ENCODE measurements around the gene STK10. TPM values are rescaled to one million over a fixed set of nuclear protein-coding genes. Genes with fewer than 3 reads are reported as not detected.
"Not testable (repeated sequence)": the region's sequence is repeated elsewhere in the genome, so short reads cannot be mapped to it uniquely, and the experiment has no call there.

STK10 gene
- total RNA-seq, 2 experiments from 2014 or later, result 98.2 to 104 TPM

GRCh38 chr5:172044631-172045314 lies 143.3 kb downstream of the STK10 start:
- Mint-ChIP-seq H3K27me3 (no peaks in the 10 kb centered on the region), H3K36me3 (peaks cover 27% of the 10 kb centered on the region), H3K27ac (no peak overlapping the region), H3K4me3 (no peak overlapping the region), H3K4me1 (ENCODE audit: low read depth) (peaks cover 27% of the 10 kb centered on the region), H3K9me3 (no peaks in the 10 kb centered on the region)
- CTCF ChIA-PET, result interaction anchor here (1.2 kb wide), 1 partner anchor 15 kb away, joined by 3 read pairs; no protein-coding TSS in a partner anchor
- intact Hi-C loops (cut with micrococcal nuclease), result loop anchor here (10.0 kb wide), 1 partner anchor 630 kb away; the partner anchor contains the start of gene FGF18
- POLR2A ChIA-PET, result no interaction called here
- no peak for DNase-seq

- no peak overlapping the region for H3K4me3 Mint-ChIP-seq
- ChIA-PET CTCF (interaction anchor here (5.2 kb wide), 1 partner anchor 132 kb away, joined by 99 read pairs; no protein-coding TSS in a partner anchor), POLR2A (no interaction called here)
- H3K27me3 Mint-ChIP-seq, result no peaks in the 10 kb centered on the region
- H3K36me3 Mint-ChIP-seq, result peaks cover 20% of the 10 kb centered on the region
- H3K27ac Mint-ChIP-seq, result no peak overlapping the region
- DNase-seq, result no peak
- H3K9me3 Mint-ChIP-seq, result no peaks in the 10 kb centered on the region
- H3K4me1 Mint-ChIP-seq (ENCODE audit: low read depth), result peaks cover 23% of the 10 kb centered on the region
- intact Hi-C loops (cut with micrococcal nuclease), result loop anchor here (10.0 kb wide), 1 partner anchor 629 kb away; the partner anchor contains the start of gene FGF18
Measured at GRCh38 chr5:172043865-172044264, 144.2 kb downstream of the STK10 start.

GRCh38 chr5:172042183-172042582 lies 145.8 kb downstream of the STK10 start:
- Mint-ChIP-seq H3K36me3 (peaks cover 12% of the 10 kb centered on the region), H3K9me3 (no peaks in the 10 kb centered on the region), H3K27ac (no peak overlapping the region), H3K4me1 (ENCODE audit: low read depth) (peaks cover 11% of the 10 kb centered on the region), H3K27me3 (no peaks in the 10 kb centered on the region), H3K4me3 (no peak overlapping the region)
- POLR2A ChIA-PET, result no interaction called here
- intact Hi-C loops (cut with micrococcal nuclease), result loop anchor here (10.0 kb wide), 1 partner anchor 627 kb away; the partner anchor contains the start of gene FGF18
- no peak for DNase-seq
- CTCF ChIA-PET, result interaction anchor here (0.8 to 5.2 kb wide), 3 partner anchors 12 to 134 kb away, joined by 3 to 99 read pairs (median 3); no protein-coding TSS in a partner anchor

GRCh38 chr5:172038167-172038566 lies 149.9 kb downstream of the STK10 start:
- intact Hi-C loops (cut with micrococcal nuclease), result no loop called here
- Mint-ChIP-seq H3K27me3 (no peaks in the 10 kb centered on the region), H3K27ac (no peak overlapping the region), H3K36me3 (no peaks in the 10 kb centered on the region), H3K4me1 (ENCODE audit: low read depth) (peaks cover 15% of the 10 kb centered on the region), H3K9me3 (no peaks in the 10 kb centered on the region), H3K4me3 (no peak overlapping the region)
- no peak for DNase-seq
- POLR2A ChIA-PET, result no interaction called here
- CTCF ChIA-PET, result interaction anchor here (4.6 kb wide), 1 partner anchor 126 kb away, joined by 26 read pairs; no protein-coding TSS in a partner anchor

- H3K27ac Mint-ChIP-seq, result no peak overlapping the region
- H3K4me1 Mint-ChIP-seq (ENCODE audit: low read depth), result peaks cover 12% of the 10 kb centered on the region
- no peak overlapping the region for H3K4me3 Mint-ChIP-seq
- peaks cover 14% of the 10 kb centered on the region for H3K9me3 Mint-ChIP-seq
- POLR2A ChIA-PET, result no interaction called here
- peak; percentile 27 for DNase-seq
- CTCF ChIA-PET, result interaction anchor here (4.6 kb wide), 1 partner anchor 123 kb away, joined by 26 read pairs; no protein-coding TSS in a partner anchor
- no peaks in the 10 kb centered on the region for H3K27me3 Mint-ChIP-seq
- H3K36me3 Mint-ChIP-seq, result peaks cover 10% of the 10 kb centered on the region
- intact Hi-C loops (cut with micrococcal nuclease), result no loop called here
Measured at GRCh38 chr5:172035049-172035448, 153.0 kb downstream of the STK10 start.

GRCh38 chr5:172031894-172032461 lies 156.0 kb downstream of the STK10 start:
- Mint-ChIP-seq H3K4me1 (ENCODE audit: low read depth) (peaks cover 10% of the 10 kb centered on the region), H3K27me3 (no peaks in the 10 kb centered on the region), H3K27ac (no peak overlapping the region), H3K4me3 (no peak overlapping the region), H3K36me3 (peaks cover 10% of the 10 kb centered on the region), H3K9me3 (peaks cover 14% of the 10 kb centered on the region)
- CTCF ChIA-PET, result interaction anchor here (1.1 kb wide), 1 partner anchor 25 kb away, joined by 3 read pairs; no protein-coding TSS in a partner anchor
- no peak for DNase-seq
- intact Hi-C loops (cut with micrococcal nuclease), result no loop called here
- POLR2A ChIA-PET, result no interaction called here

- Mint-ChIP-seq H3K4me1 (ENCODE audit: low read depth) (peaks cover 4% of the 10 kb centered on the region), H3K4me3 (no peak overlapping the region), H3K27me3 (no peaks in the 10 kb centered on the region), H3K9me3 (peaks cover 14% of the 10 kb centered on the region), H3K36me3 (peaks cover 10% of the 10 kb centered on the region), H3K27ac (no peak overlapping the region)
- intact Hi-C loops (cut with micrococcal nuclease), result no loop called here
- POLR2A ChIA-PET, result no interaction called here
- CTCF ChIA-PET, result no interaction called here
- DNase-seq, result no peak
Measured at GRCh38 chr5:172029876-172030275, 158.1 kb downstream of the STK10 start.

- H3K27ac Mint-ChIP-seq, result no peak overlapping the region
- ChIA-PET POLR2A (no interaction called here), CTCF (interaction anchor here (2.3 kb wide), 1 partner anchor 116 kb away, joined by 6 read pairs; no protein-coding TSS in a partner anchor)
- no peak for DNase-seq
- H3K4me3 Mint-ChIP-seq, result no peak overlapping the region
- intact Hi-C loops (cut with micrococcal nuclease), result no loop called here
- peaks cover 10% of the 10 kb centered on the region for H3K36me3 Mint-ChIP-seq
- H3K9me3 Mint-ChIP-seq, result peaks cover 14% of the 10 kb centered on the region
- no peaks in the 10 kb centered on the region for H3K4me1 Mint-ChIP-seq (ENCODE audit: low read depth)
- no peaks in the 10 kb centered on the region for H3K27me3 Mint-ChIP-seq
Measured at GRCh38 chr5:172028167-172028566, 159.9 kb downstream of the STK10 start.

- H3K27me3 Mint-ChIP-seq; POLR2A ChIA-PET; H3K36me3 Mint-ChIP-seq; H3K4me3 Mint-ChIP-seq; intact Hi-C loops (cut with micrococcal nuclease); H3K9me3 Mint-ChIP-seq; H3K27ac Mint-ChIP-seq; DNase-seq; H3K4me1 Mint-ChIP-seq (ENCODE audit: low read depth): not testable (repeated sequence)
- CTCF ChIA-PET, result interaction anchor here (1.0 to 1.5 kb wide), 4 partner anchors 11 to 108 kb away, joined by 3 to 4 read pairs (median 3); no protein-coding TSS in a partner anchor
Measured at GRCh38 chr5:172020110-172020786, 167.8 kb downstream of the STK10 start.

- intact Hi-C loops (cut with micrococcal nuclease), result no loop called here
- Mint-ChIP-seq H3K4me1 (ENCODE audit: low read depth) (no peaks in the 10 kb centered on the region), H3K4me3 (no peak overlapping the region), H3K27me3 (no peaks in the 10 kb centered on the region), H3K9me3 (no peaks in the 10 kb centered on the region), H3K27ac (no peak overlapping the region), H3K36me3 (no peaks in the 10 kb centered on the region)
- POLR2A ChIA-PET, result no interaction called here
- CTCF ChIA-PET, result no interaction called here
- DNase-seq, result no peak
Measured at GRCh38 chr5:172015346-172015745, 172.7 kb downstream of the STK10 start.

- Mint-ChIP-seq H3K4me1 (ENCODE audit: low read depth) (peaks cover 21% of the 10 kb centered on the region), H3K36me3 (peaks cover 6% of the 10 kb centered on the region), H3K27ac (no peak overlapping the region), H3K27me3 (no peaks in the 10 kb centered on the region), H3K9me3 (no peaks in the 10 kb centered on the region), H3K4me3 (no peak overlapping the region)
- DNase-seq, result no peak
- ChIA-PET CTCF (interaction anchor here (0.9 to 7.8 kb wide), 6 partner anchors 29 to 176 kb away, joined by 3 to 78 read pairs (median 5); no protein-coding TSS in a partner anchor), POLR2A (no interaction called here)
- intact Hi-C loops (cut with micrococcal nuclease), result no loop called here
Measured at GRCh38 chr5:172010278-172010677, 177.7 kb downstream of the STK10 start.
